IPS-20b (cell line): ENCODE measurements around the gene ARMC5.

Source experiments
- H3K27ac ChIP-seq: one replicate; pipeline ENCODE4 v1.5.1; 2013; ENCODE audit warnings: low read length
- H3K27me3 ChIP-seq: 2 replicates; pipeline ENCODE4 v1.6.1; 2013; ENCODE audit warnings: mild to moderate bottlenecking, low read length, inconsistent platforms; ENCODE audit not compliant: insufficient read depth
- H3K36me3 ChIP-seq: 2 replicates; pipeline ENCODE4 v1.6.1; 2013; ENCODE audit warnings: low read depth, mild to moderate bottlenecking, inconsistent platforms, low read length, moderate library complexity; ENCODE audit not compliant: insufficient read depth
- H3K4me1 ChIP-seq: 2 replicates; pipeline ENCODE4 v1.6.1; 2013; ENCODE audit warnings: mild to moderate bottlenecking, control low read depth, inconsistent platforms, low read length, moderate library complexity; ENCODE audit not compliant: insufficient read depth
- H3K4me3 ChIP-seq: 2 replicates; pipeline ENCODE4 v1.5.1; 2013; ENCODE audit warnings: mild to moderate bottlenecking, low read length, inconsistent platforms
- H3K9ac ChIP-seq: 2 replicates; pipeline ENCODE4 v1.6.1; 2013; ENCODE audit warnings: low read depth, mild to moderate bottlenecking, inconsistent platforms, low read length, moderate library complexity
- H3K9me3 ChIP-seq: 2 replicates; pipeline ENCODE4 v1.6.1; 2013; ENCODE audit warnings: mild to moderate bottlenecking, low read depth, low read length, inconsistent platforms; ENCODE audit not compliant: insufficient read depth

ARMC5 gene

DNA sequence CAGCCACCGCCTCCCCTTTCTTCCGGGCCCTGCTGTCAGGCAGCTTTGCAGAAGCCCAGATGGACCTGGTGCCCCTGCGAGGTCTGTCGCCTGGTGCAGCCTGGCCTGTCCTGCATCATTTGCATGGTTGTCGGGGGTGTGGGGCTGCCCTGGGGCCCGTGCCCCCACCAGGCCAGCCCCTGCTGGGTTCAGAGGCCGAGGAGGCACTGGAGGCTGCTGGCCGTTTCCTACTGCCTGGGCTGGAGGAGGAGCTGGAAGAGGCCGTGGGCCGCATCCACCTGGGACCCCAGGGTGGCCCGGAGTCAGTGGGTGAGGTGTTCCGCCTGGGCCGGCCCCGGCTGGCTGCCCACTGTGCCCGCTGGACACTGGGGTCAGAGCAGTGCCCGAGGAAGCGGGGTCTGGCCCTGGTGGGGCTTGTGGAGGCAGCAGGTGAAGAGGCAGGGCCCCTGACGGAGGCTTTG lies 7.1 kb downstream of the ARMC5 start:
- peaks cover 7% of the 10 kb centered on the region; the same call in 1 of the 2 replicates for H3K36me3 ChIP-seq
- H3K9me3 ChIP-seq, result no peaks in the 10 kb centered on the region
- peaks cover 10% of the 10 kb centered on the region for H3K27me3 ChIP-seq
- no peak overlapping the region for H3K27ac ChIP-seq
- peaks cover 4% of the 10 kb centered on the region; the same call in 1 of the 2 replicates for H3K4me1 ChIP-seq
- no peak overlapping the region for H3K4me3 ChIP-seq
- no peak overlapping the region for H3K9ac ChIP-seq

DNA sequence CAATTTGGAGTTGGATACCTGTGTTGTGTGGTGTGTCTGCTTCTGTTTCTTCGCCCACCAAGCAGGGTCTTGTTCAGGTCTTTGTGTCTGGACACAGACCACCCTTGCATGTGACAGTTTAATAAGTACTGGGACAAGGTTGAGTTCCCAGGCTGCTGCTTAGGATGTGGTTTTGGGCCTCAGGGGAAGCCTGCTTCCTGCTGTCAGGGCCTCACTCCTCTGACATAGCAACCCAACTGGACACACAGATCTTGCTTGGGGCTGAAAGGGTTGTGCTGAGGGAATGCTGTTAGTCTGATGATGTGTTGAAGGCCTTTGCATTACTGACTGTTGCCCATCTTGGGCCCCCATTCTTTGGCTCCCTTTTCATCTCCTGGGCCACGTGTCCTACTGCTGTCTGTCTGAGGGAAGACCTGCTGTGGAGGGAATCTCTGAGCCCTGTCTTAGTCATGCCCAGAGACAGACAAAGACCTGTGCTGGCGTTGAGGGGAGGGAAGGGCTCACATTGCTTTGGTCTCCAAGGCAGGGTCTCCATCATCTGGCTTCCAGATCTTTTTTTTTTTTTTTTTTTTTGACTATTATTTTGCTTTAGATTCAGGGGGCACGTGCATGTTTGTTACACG lies 8.0 kb downstream of the ARMC5 start:
- Histone ChIP-seq H3K36me3 (peaks cover 7% of the 10 kb centered on the region; the same call in 1 of the 2 replicates), H3K27ac (no peak overlapping the region), H3K9me3 (no peaks in the 10 kb centered on the region), H3K4me3 (no peak overlapping the region), H3K4me1 (peaks cover 5% of the 10 kb centered on the region; the same call in 1 of the 2 replicates), H3K9ac (no peak overlapping the region), H3K27me3 (peaks cover 16% of the 10 kb centered on the region)

- Histone ChIP-seq H3K9ac (no peak overlapping the region), H3K36me3 (peaks cover 7% of the 10 kb centered on the region; the same call in 1 of the 2 replicates), H3K4me3 (no peak overlapping the region)
These were observed 8.6 kb downstream of the ARMC5 start for GRCh38 chr16:31467858-31468257.

GRCh38 chr16:31470615-31471014 lies 11.3 kb downstream of the ARMC5 start:
- H3K4me1 ChIP-seq, result peaks cover 5% of the 10 kb centered on the region; the same call in 1 of the 2 replicates
- H3K9me3 ChIP-seq, result no peaks in the 10 kb centered on the region
- H3K4me3 ChIP-seq, result no peak overlapping the region
- peaks cover 1% of the 10 kb centered on the region; the same call in 1 of the 2 replicates for H3K36me3 ChIP-seq
- H3K27ac ChIP-seq, result no peak overlapping the region
- H3K27me3 ChIP-seq, result peaks cover 50% of the 10 kb centered on the region
- no peak overlapping the region for H3K9ac ChIP-seq

More at GRCh38 chr16:31467858-31468257, 8.6 kb downstream of the ARMC5 start:
- Histone ChIP-seq H3K27ac (no peak overlapping the region), H3K27me3 (peaks cover 22% of the 10 kb centered on the region), H3K9me3 (no peaks in the 10 kb centered on the region), H3K4me1 (peaks cover 5% of the 10 kb centered on the region; the same call in 1 of the 2 replicates)

DNA sequence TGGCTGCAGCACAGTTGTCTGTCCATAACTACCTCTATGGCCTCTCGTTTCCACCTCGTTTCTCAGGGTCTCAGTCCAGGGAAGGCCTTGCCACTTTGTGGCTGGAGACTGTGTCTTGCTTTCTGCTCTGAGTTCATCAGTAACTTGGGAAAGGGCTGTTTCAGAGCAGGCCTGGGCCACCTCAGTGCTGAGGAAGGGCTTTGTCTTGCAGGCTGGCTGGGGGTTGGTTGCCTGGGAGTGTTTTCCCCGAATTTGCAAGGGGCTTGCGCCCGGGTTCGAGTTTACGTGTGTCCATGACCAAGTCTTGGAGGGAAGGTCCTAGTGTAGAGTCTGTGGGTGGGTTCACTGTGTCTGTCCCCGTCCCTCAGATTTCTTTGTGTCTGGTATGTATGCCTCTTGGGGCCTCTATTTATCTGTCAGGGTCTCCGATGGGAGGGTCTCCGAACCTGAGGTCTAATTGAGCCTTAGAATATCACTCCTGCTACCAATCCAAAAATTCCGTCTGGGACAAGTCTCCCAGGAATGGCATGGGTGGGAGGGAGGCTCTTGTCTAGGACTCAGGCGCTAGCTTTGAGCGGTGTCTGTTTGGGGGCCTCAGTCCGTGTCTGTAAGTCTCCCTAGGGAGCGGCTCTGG lies 12.1 kb downstream of the ARMC5 start:
- Histone ChIP-seq H3K4me1 (peaks cover 5% of the 10 kb centered on the region; the same call in 1 of the 2 replicates), H3K36me3 (no peaks in the 10 kb centered on the region), H3K27ac (no peak overlapping the region), H3K9ac (peak overlapping the region; percentile 9; the same call in 1 of the 2 replicates), H3K9me3 (no peaks in the 10 kb centered on the region), H3K4me3 (peak overlapping the region; percentile 75), H3K27me3 (peaks cover 57% of the 10 kb centered on the region)

DNA sequence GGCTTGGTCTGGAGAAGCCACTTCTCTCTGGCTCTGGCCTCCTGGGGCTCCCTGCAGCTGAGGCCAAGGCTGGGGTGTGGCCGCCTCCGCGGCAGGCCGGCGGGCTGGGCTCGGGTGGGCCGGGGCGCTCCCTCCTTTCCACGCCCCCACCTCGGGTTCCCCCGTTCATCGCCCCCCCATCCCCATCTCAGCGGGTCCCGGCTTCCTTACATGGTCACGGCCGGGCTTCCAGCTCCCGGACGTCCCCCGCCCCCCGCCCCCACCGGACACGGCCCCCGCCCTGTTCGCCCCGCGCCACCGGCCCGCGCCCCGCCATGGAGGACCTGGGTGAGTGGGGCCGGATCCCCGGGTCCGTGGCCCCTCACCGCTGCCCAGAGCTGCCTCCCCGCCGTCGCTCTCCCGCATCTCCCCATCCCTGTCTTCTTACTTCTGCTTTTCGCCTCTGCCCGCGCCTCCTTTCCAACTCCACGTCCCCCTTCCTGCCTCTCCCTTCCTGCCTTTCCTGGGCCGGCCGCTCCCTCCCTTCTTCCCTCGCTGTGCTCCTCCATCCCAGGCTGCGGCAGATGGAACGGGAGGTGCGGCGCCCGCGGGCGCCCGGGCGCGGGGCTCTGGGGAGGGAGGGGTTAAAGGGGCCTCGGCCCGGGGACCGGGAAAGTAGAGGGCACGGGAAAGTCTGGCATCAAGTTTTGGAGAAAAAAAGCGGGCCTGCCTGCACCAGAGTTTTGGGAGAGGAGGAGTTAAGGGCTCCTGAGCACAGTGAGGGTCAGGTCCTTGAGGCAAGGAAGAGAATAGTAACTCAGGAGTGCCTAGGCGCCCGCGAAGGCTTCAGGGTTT lies 12.8 kb downstream of the ARMC5 start, which contains the start of gene TGFB1I1:
Gene TGFB1I1 (plus strand): TSS at position 278 of the 834 bp plus-strand sequence. CDS start 37 bp downstream, at position 315.
- peaks cover 61% of the 10 kb centered on the region for H3K27me3 ChIP-seq
- H3K27ac ChIP-seq, result no peak within 1 kb of the TSS
- peak within 1 kb of the TSS; percentile 59; the same call in 1 of the 2 replicates for H3K9ac ChIP-seq
- H3K9me3 ChIP-seq, result no peaks in the 10 kb centered on the region
- H3K36me3 ChIP-seq, result no peaks in the 10 kb centered on the region
- peaks cover 5% of the 10 kb centered on the region; the same call in 1 of the 2 replicates for H3K4me1 ChIP-seq
- H3K4me3 ChIP-seq, result peak within 1 kb of the TSS; percentile 75

GRCh38 chr16:31472709-31473203 lies 13.5 kb downstream of the ARMC5 start:
- peaks cover 61% of the 10 kb centered on the region for H3K27me3 ChIP-seq
- H3K27ac ChIP-seq, result no peak overlapping the region
- H3K36me3 ChIP-seq, result no peaks in the 10 kb centered on the region
- peak overlapping the region; percentile 75 for H3K4me3 ChIP-seq
- H3K4me1 ChIP-seq, result peaks cover 5% of the 10 kb centered on the region; the same call in 1 of the 2 replicates
- peak overlapping the region; percentile 59; the same call in 1 of the 2 replicates for H3K9ac ChIP-seq
- no peaks in the 10 kb centered on the region for H3K9me3 ChIP-seq

- Histone ChIP-seq H3K36me3 (no peaks in the 10 kb centered on the region), H3K27me3 (peaks cover 67% of the 10 kb centered on the region), H3K9me3 (no peaks in the 10 kb centered on the region), H3K4me3 (no peak overlapping the region), H3K9ac (no peak overlapping the region), H3K27ac (no peak overlapping the region), H3K4me1 (peaks cover 5% of the 10 kb centered on the region; the same call in 1 of the 2 replicates)
These were observed 14.1 kb downstream of the ARMC5 start for GRCh38 chr16:31473264-31473984.

- no peak overlapping the region for H3K4me3 ChIP-seq
- no peak overlapping the region for H3K9ac ChIP-seq
- H3K4me1 ChIP-seq, result peaks cover 5% of the 10 kb centered on the region; the same call in 1 of the 2 replicates
- peaks cover 74% of the 10 kb centered on the region for H3K27me3 ChIP-seq
- no peak overlapping the region for H3K27ac ChIP-seq
- H3K36me3 ChIP-seq, result no peaks in the 10 kb centered on the region
- H3K9me3 ChIP-seq, result no peaks in the 10 kb centered on the region
These were observed 14.9 kb downstream of the ARMC5 start for GRCh38 chr16:31474173-31474714.

GRCh38 chr16:31474773-31475738 lies 15.8 kb downstream of the ARMC5 start:
- Histone ChIP-seq H3K4me3 (no peak overlapping the region), H3K4me1 (peaks cover 5% of the 10 kb centered on the region; the same call in 1 of the 2 replicates), H3K36me3 (no peaks in the 10 kb centered on the region), H3K27ac (no peak overlapping the region), H3K9ac (no peak overlapping the region), H3K9me3 (no peaks in the 10 kb centered on the region), H3K27me3 (peaks cover 81% of the 10 kb centered on the region)
